ENCODE measurements around the gene DNM1L. TPM values are rescaled to one million over a fixed set of nuclear protein-coding genes. Genes with fewer than 3 reads are reported as not detected.

Gene DNM1L
- total RNA-seq, 6 donors from 2014 or later = 34.7 to 56.0 (median 46.7) TPM

- no peaks in the 10 kb centered on the region for H3K4me1 ChIP-seq
- ATAC-seq (ENCODE audit: low FRiP score in 2 of 2) (no peak), DNase-seq (no peak)
- no peaks in the 10 kb centered on the region for H3K9me3 ChIP-seq
- TF ChIP-seq, protein P1, sequence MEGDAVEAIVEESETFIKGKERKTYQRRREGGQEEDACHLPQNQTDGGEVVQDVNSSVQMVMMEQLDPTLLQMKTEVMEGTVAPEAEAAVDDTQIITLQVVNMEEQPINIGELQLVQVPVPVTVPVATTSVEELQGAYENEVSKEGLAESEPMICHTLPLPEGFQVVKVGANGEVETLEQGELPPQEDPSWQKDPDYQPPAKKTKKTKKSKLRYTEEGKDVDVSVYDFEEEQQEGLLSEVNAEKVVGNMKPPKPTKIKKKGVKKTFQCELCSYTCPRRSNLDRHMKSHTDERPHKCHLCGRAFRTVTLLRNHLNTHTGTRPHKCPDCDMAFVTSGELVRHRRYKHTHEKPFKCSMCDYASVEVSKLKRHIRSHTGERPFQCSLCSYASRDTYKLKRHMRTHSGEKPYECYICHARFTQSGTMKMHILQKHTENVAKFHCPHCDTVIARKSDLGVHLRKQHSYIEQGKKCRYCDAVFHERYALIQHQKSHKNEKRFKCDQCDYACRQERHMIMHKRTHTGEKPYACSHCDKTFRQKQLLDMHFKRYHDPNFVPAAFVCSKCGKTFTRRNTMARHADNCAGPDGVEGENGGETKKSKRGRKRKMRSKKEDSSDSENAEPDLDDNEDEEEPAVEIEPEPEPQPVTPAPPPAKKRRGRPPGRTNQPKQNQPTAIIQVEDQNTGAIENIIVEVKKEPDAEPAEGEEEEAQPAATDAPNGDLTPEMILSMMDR (IDR thresholded peaks at IDR 0.05) = no peak
- TF ChIP-seq POLR2A (IDR thresholded peaks at IDR 0.05) (no peak), POLR2AphosphoS5 (IDR thresholded peaks at IDR 0.05) (no peak), EP300 (IDR thresholded peaks at IDR 0.05) (no peak)
- peaks cover 15 to 97% (median 24%) of the 10 kb centered on the region in 4 donors for H3K36me3 ChIP-seq
- H3K4me3 ChIP-seq = no peak overlapping the region
- no peak overlapping the region for H3K27ac ChIP-seq
- no peaks in the 10 kb centered on the region for H3K27me3 ChIP-seq
- 81 to 83% methylated on average over 1 of the region's 1 CpG for WGBS, 2 donors
Observed at GRCh38 chr12:32734952-32735351, 55.9 kb downstream of the DNM1L start.

DNA sequence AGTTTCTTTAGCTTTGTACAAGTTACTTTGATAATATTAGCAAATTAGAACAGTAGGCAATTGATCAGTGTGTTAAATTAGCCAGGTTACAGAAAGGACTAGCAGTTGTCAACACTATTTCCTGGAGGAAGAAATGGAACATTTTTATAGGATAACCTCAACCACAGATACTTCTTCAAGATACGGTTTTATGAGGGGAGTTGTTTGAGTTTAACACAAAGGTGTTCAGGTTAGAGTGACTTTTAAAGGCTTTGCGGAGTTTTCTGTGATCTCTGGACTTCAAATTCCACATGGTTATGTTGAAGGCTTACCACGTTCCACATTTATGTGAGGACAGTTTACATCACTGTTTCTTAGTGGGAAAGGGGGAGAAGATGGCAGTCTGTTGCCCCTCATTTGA, 57.3 kb downstream of the DNM1L start:
- Histone ChIP-seq H3K4me1 (no peaks in the 10 kb centered on the region), H3K27ac (no peak overlapping the region), H3K9me3 (no peaks in the 10 kb centered on the region), H3K4me3 (no peak overlapping the region), H3K36me3 (peaks cover 13 to 98% (median 28%) of the 10 kb centered on the region in 4 donors), H3K27me3 (no peaks in the 10 kb centered on the region)
- TF ChIP-seq POLR2AphosphoS5 (IDR thresholded peaks at IDR 0.05) (no peak), EP300 (IDR thresholded peaks at IDR 0.05) (no peak), POLR2A (IDR thresholded peaks at IDR 0.05) (no peak)
- TF ChIP-seq, protein P1 (IDR thresholded peaks at IDR 0.05) = no peak
- 85 to 87% methylated on average over 3 of the region's 3 CpGs for WGBS, 2 donors
- no peak for ATAC-seq (ENCODE audit: low FRiP score in 2 of 2)
- no peak for DNase-seq

- no peak for TF ChIP-seq POLR2A (IDR thresholded peaks at IDR 0.05)
- no peak for TF ChIP-seq EP300 (IDR thresholded peaks at IDR 0.05)
- no peak for TF ChIP-seq POLR2AphosphoS5 (IDR thresholded peaks at IDR 0.05)
- TF ChIP-seq, protein P1 (IDR thresholded peaks at IDR 0.05) = no peak
- H3K36me3 ChIP-seq = peaks cover 9 to 98% (median 29%) of the 10 kb centered on the region in 4 donors
- H3K9me3 ChIP-seq = no peaks in the 10 kb centered on the region
- no peak overlapping the region for H3K4me3 ChIP-seq
- H3K27me3 ChIP-seq = no peaks in the 10 kb centered on the region
- no peak for ATAC-seq (ENCODE audit: low FRiP score in 2 of 2)
- no peak for DNase-seq
- WGBS, 2 donors = 79 to 85% methylated on average over 2 of the region's 2 CpGs
- no peaks in the 10 kb centered on the region for H3K4me1 ChIP-seq
- H3K27ac ChIP-seq = no peak overlapping the region
Observed at GRCh38 chr12:32737715-32738114, 58.6 kb downstream of the DNM1L start.

- no peaks in the 10 kb centered on the region for H3K4me1 ChIP-seq
- TF ChIP-seq, protein P1 (IDR thresholded peaks at IDR 0.05) = no peak
- no peak for TF ChIP-seq POLR2AphosphoS5 (IDR thresholded peaks at IDR 0.05)
- TF ChIP-seq EP300 (IDR thresholded peaks at IDR 0.05) = no peak
- no peak for TF ChIP-seq POLR2A (IDR thresholded peaks at IDR 0.05)
- H3K4me3 ChIP-seq = no peak overlapping the region
- no peaks in the 10 kb centered on the region for H3K27me3 ChIP-seq
- no peak for DNase-seq
- no peak overlapping the region for H3K27ac ChIP-seq
- peaks cover 18 to 97% (median 38%) of the 10 kb centered on the region in 4 donors for H3K36me3 ChIP-seq
- WGBS, 2 donors = 95 to 97% methylated on average over 2 of the region's 2 CpGs
- H3K9me3 ChIP-seq = no peaks in the 10 kb centered on the region
- ATAC-seq (ENCODE audit: low FRiP score in 2 of 2) = no peak
Observed at GRCh38 chr12:32739279-32739678, 60.2 kb downstream of the DNM1L start.

DNA sequence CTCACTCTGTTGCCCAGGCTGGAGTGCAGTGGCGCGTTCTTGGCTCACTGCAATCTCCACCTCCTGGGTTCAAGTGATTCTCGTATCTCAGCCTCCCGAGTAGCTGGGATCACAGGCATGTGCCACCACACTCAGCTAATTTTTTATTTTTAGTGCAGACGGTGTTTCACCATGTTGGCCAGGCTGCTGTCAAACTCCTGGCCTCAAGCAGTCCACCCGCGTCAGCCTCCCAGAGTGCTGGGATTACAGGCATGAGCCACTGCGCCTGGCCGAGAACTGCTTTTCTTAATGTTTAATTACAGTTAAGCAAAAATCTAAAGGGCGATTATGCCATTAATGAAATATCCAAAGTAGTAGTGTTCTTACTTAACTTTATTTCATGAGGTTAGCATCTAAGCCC, 63.0 kb downstream of the DNM1L start:
- no peak for ATAC-seq (ENCODE audit: low FRiP score in 2 of 2)
- 94 to 97% methylated on average over 10 of the region's 10 CpGs for WGBS, 2 donors
- Histone ChIP-seq H3K4me1 (no peaks in the 10 kb centered on the region), H3K27ac (no peak overlapping the region), H3K9me3 (no peaks in the 10 kb centered on the region), H3K36me3 (peaks cover 17 to 97% (median 53%) of the 10 kb centered on the region in 4 donors), H3K27me3 (no peaks in the 10 kb centered on the region), H3K4me3 (no peak overlapping the region)
- DNase-seq = no peak
- TF ChIP-seq POLR2A (IDR thresholded peaks at IDR 0.05) = no peak
- no peak for TF ChIP-seq POLR2AphosphoS5 (IDR thresholded peaks at IDR 0.05)
- TF ChIP-seq, protein P1 (IDR thresholded peaks at IDR 0.05) = no peak
- no peak for TF ChIP-seq EP300 (IDR thresholded peaks at IDR 0.05)

Measured in upper lobe of left lung (tissue), 6 donors.